Measurements from ENCODE around the gene PNPLA5.

Gene PNPLA5

GRCh38 chr22:43838571-43839307 lies 53.1 kb downstream of the PNPLA5 start:
- no peak for DNase-seq (ENCODE audit: low read depth, low spot score)

GRCh38 chr22:43838161-43838560 lies 53.7 kb downstream of the PNPLA5 start:
- DNase-seq (ENCODE audit: low read depth, low spot score): no peak

GRCh38 chr22:43837666-43838065 lies 54.1 kb downstream of the PNPLA5 start:
- no peak for DNase-seq (ENCODE audit: low read depth, low spot score)

- no peak for DNase-seq (ENCODE audit: low read depth, low spot score)
Observed at GRCh38 chr22:43835736-43836135, 56.1 kb downstream of the PNPLA5 start.

GRCh38 chr22:43835166-43835565 lies 56.6 kb downstream of the PNPLA5 start:
- DNase-seq (ENCODE audit: low read depth, low spot score): no peak

GRCh38 chr22:43833286-43834240 lies 58.2 kb downstream of the PNPLA5 start:
- no peak for DNase-seq (ENCODE audit: low read depth, low spot score)

- no peak for DNase-seq (ENCODE audit: low read depth, low spot score)
Observed at GRCh38 chr22:43832393-43833265, 59.2 kb downstream of the PNPLA5 start.

GRCh38 chr22:43831561-43832392 lies 60.0 kb downstream of the PNPLA5 start:
- no peak for DNase-seq (ENCODE audit: low read depth, low spot score)

GRCh38 chr22:43830931-43831560 lies 60.8 kb downstream of the PNPLA5 start:
- no peak for DNase-seq (ENCODE audit: low read depth, low spot score)

GRCh38 chr22:43829904-43830851 lies 61.6 kb downstream of the PNPLA5 start:
- DNase-seq (ENCODE audit: low read depth, low spot score): no peak
